Right lung (tissue), 10 donors: Measurements from ENCODE around the gene MBD3L3. TPM values are rescaled to one million over a fixed set of nuclear protein-coding genes. Genes with fewer than 3 reads are reported as not detected.
"Not testable (repeated sequence)": the region's sequence is repeated elsewhere in the genome, so short reads cannot be mapped to it uniquely, and the experiment has no call there.

Experiments
- DNase-seq, 2 donors: peaks; one replicate each; pipeline ENCODE4 v3.0.0-alpha.2; 2013
- long read RNA-seq, 8 donors: transcript quantifications; one replicate each; lab custom pipeline, GENCODE V29; 2026
- polyA plus RNA-seq, 5 donors: library from polyadenylated mRNA; unstranded; fragments of 120-200 nt; gene quantifications; one replicate each; pipeline versions ENCODE4 v1.2.1 to v1.2.3, GENCODE V29; 2013; ENCODE audit warnings: inconsistent platforms in 1 of 5, low replicate concordance in 1 of 5; ENCODE audit not compliant: insufficient read length in 5 of 5, insufficient read depth in 1 of 5

MBD3L3 gene
- not detected for polyA plus RNA-seq
- long read RNA-seq, donor 1: 0 reads
- long read RNA-seq, donor 2: 0 reads
- long read RNA-seq, donor 3: 0 reads
- long read RNA-seq, donor 4: 0 reads
- long read RNA-seq, donor 5: 0 reads
- long read RNA-seq, donor 6: 0 reads
- long read RNA-seq, donor 7: 0 reads
- long read RNA-seq, donor 8: 0 reads

DNA sequence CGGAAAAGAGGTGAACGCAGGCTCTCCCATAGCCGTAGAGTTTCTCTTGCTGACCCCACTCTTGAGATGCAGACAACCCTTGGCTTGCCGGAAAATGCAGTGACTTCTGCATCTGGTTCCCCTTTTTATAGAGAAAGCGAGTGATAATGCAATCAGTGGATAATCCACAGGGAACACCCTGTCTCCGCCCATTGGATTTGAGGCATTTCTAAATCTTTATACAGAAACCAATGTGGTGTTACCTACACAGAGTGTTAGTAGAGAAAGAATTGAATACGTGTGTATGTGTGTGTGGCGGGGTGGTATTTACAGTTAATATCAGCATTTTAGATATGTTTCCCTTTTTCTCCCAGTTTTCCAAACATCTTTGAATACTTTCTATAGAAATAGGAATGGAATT, at the start of gene MBD3L3:
Gene MBD3L3, minus strand, starts transcription at position 101 of the 400 bp plus-strand sequence. Its CDS starts 71 bp downstream, at position 30.
- not testable (repeated sequence) for DNase-seq

DNA sequence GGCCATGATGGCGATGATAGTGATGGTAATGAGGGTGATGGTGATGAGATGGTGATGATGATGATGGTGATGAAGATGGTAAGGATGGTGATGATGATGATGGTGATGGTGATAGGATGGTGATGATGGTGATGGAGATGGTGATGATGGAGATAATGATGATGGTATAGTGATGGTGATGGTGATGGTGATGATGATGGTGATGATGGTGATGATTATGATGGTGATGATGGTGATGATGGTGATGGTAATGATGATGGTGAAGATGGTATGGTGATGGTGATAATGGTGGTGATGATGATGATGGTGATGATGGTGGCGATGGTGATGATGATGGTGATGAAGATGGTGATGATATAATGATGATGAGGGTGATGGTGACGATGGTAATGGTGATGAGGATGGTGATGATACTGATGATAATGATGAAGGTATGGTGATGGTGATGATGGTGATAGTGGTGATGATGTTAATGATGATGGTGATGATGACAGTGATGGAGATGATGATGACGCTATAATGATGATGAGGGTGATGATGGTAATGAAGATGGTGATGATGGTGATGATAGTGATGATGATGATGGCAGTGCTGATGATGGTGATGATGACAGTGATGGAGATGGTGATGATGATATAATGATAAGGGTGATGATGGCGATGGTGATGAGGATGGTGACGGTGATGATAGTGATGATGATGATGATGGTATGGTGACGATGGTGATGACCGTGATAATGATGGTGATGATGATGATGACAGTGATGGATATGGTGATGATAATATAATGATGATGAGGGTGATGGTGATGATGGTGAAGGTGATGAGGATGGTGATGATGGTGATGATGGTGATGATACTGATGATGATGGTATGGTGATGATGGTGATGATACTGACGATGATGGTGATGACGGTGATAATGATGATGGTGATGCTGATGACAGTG, 48.5 kb upstream of the MBD3L3 start:
- no peak for DNase-seq

DNA sequence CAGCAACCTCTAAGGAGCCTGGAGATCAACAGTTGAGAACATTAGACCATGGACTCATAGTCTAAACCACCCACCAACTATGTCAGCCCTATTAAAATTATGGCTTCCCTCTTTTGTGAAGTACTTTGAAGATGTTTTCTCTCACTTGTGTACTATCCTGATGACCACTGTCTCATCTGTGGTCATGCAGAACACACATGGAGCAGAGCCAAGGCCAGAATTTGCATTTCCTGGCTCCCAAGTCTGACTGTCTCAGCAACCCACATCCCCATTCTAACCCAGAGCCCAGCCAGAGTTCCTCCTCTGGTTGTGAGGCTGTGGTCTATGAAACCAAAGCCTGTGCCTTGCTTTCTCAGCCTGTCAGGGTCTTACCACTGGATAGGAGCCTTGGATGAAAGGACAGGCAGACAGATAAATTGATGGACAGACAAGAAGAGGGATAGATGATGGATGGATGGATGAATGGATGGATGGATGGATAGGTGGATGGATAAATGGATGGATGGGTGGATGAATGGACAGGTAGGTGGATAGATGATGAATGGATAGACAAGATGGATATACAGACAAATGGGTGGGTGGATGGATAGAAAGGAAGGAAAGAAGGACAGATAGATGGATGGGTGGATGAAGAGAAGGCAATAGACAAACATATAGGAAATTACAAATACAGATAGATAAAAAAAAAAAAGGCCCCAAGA, 46.4 kb upstream of the MBD3L3 start:
- DNase-seq: no peak

DNA sequence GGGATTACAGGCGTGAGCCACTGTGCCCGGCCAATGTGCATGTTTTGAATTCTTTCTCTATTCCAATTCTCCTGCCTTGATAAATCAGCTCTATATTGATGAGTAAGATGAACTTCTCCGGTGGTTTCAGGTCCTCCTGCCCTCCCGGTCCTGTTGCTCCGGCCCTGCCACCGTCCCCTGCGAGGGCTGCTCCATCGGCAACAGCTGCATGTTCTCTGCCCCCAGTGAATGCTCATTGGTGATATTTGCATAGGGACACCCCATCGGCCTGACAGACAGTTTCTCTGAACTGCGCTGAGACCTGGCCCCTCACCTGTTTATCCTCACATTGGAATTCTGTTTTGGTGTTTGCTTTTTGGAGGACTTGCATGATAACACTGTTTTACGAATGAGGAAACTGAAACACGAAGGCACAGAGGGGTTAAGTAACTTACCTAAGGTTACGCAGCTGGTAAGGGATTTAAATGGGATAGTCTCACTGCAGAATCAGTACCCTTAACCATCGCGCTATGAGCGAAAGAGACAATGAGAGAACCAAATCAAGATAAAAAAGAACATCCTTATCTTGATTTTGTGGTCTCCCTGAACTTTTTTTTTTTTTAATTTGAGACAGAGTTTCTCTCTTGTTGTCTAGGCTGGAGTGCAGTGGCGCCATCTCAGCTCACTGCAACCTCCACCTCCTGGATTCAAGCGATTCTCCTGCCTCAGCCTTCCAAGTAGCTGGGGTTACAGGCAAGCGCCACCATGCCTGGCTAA, 43.2 kb upstream of the MBD3L3 start:
- no peak for DNase-seq

DNA sequence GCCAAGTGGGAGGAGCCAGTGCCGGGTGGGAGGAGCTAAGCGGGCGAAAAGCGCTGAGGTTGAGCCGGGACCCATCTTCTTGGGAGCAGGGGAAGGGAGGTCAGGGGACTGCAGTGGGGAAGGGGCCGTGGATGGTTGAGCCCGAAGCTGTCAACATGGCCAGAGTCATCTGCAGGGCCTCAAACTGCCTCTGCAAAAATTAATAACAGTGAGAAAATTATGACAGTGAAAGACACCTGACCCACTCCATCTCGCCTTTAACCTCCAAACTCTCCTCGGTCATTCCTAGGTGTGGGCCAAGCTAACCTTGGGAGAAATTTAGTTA, 41.1 kb upstream of the MBD3L3 start:
- DNase-seq: no peak

DNA sequence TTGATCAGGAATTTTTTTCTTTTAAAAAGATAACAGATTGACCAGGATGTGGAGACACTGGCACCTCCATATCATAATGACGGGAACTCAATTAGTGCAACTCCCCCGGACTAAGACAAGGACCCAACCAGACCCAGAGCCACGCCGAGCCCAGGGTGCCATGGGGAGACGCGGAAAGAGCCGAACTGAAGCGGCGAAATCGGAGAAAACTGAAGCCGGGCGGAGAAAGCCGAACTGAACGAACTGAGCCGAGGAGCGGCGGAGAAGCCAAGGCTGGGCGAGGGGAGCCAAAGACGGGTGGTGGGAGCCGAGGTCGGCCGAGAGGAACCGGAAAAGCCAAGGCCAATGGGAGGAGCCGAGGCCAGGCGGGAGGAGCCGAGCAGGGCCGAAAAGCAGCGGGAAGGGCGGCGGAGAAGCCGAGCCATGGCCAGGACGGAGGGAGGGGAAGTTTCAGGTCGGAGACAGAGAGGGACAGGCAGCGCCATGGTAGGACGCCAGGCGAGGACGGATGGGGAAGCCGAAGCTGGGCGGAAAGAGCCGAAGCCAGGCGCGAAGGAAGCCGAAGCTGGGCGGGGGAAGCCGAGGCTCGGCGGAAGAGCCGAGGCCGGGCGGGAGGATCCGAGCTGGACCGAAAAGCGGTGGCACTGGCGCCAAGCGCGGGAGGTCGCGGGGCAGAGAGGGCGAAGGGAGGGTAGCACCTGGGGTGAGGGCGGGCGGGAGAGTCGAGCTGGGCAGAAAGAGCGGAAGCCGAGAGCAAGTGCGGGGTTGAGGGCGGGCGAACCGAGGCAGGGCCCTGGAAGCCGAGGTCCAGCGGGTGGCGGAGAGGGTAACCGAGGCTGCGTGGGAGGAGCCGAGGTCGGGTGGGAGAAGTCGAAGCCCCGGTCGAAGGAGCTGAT, 40.5 kb upstream of the MBD3L3 start:
- DNase-seq: peak; percentile 94

DNA sequence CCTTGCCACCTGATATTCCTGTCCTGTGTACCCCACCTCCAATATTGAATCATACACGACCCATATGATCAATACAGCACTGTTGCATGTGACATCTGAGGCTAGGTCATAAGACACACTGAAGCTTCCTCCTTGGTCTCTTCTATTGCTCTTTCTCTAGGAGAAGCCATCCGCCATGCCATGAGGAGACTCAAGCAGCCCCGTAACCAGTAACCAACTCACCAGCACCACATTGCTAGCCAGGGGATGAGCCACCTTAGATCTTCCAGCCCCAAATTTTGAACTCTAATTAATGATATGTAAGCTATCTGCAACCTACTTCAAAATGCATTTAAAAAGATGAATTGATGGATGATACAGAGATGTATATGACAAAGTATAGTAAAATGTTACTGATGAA, 39.6 kb upstream of the MBD3L3 start:
- DNase-seq: no peak

DNA sequence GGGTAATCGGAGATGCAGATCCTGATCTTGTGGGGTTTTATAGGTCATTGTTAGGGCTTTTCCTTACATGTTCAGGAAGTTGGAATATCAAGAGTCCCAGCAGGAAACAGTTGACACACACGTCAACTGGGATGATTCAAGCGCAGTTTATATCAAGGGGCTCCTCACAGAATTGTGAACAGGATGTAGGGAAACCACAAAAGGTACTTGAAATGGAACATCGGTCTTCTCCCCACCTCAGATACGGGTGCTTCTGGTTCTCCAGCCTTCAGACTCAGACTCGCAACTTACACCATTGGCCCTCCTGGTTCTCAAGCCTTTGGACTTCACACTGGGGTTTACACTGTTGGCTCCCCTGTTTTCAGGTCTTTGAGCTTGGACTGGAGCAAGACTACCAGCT, 30.5 kb upstream of the MBD3L3 start:
- DNase-seq: no peak

DNA sequence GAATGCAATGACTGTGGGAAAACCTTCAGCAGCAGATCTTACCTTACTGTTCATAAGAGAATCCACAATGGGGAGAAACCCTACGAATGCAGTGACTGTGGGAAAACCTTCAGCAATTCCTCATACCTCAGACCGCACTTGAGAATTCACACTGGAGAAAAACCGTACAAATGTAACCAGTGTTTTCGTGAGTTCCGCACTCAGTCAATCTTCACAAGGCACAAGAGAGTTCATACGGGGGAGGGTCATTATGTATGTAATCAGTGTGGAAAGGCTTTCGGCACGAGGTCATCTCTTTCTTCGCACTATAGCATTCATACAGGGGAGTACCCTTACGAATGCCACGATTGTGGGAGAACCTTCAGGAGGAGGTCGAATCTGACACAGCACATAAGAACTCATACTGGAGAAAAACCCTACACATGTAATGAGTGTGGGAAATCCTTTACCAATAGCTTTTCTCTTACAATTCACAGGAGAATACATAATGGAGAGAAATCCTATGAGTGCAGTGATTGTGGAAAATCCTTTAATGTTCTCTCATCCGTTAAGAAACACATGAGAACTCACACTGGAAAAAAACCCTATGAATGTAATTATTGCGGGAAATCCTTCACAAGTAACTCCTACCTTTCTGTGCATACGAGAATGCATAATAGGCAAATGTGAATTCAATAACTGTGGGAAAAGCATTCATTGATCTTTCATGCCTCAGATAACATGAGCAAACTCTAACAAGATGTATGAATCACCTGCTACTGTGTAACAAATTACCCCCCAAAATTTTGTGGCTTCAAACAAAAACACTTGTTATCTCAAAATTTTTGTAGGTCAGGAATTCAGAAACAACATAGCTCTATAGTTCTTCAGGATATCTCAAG, 24.8 kb upstream of the MBD3L3 start:
- DNase-seq: no peak

DNA sequence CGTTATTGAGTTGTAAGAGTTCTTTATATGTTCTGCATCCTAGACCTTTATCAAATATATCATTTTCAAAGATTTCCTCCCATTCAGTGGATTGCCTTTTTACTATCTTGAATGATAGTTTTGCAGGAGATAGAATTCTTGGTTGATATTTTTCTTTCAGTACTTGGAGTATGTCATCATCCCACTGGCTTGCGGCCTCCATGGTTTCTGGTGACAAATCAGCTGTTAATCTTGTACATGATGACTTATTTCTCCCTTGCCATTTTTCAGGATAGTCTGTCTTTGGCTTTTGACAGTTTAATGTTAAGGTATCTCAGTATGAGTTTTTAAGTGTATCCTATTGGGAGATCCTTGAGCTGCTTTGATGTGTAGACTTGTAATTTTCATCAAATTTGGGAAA, 19.5 kb upstream of the MBD3L3 start:
- no peak for DNase-seq

DNA sequence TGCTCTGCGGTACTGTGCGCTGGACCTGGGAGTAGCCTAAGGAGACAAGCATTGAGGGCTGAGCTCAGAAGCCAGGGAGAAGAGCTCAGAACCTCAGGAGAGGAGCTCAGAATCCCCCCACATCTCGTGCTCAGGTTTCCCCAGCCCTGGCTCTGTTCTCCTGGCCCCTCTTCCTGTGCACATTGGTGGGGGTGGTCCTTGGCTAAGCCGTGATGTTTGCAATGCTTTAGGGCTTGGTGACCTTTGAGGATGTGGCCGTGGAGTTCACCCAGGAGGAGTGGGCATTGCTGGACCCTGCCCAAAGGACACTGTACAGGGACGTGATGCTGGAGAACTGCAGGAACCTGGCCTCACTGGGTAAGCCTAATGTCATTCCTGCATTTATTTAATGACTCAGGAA, 17.7 kb upstream of the MBD3L3 start:
- no peak for DNase-seq

DNA sequence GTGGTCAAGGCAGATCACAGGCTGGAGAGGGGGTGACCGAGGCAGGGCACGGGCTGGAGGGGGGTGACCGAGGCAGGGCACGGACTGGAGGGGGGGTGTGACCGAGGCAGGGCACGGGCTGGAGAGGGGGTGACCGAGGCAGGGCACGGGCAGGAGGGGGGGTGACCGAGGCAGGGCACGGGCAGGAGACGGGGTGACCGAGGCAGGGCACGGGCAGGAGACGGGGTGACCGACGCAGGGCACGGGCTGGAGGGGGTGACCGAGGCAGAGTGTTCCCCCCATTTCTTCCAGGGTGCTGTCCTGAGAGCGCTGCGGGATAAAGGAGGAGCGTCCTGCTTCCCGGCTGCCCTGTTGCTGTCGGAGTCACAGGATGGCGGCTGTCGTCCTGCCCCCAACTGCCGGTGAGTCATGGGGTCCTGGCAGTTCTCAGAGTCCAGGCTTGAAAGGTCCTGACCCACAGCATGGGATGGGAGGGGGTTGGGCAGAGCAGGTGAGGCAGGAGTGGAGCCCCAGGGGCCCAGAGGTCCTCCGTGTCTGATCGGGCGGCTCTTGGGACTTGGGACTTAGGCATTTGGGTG, 16.3 kb upstream of the MBD3L3 start:
- DNase-seq: no peak

DNA sequence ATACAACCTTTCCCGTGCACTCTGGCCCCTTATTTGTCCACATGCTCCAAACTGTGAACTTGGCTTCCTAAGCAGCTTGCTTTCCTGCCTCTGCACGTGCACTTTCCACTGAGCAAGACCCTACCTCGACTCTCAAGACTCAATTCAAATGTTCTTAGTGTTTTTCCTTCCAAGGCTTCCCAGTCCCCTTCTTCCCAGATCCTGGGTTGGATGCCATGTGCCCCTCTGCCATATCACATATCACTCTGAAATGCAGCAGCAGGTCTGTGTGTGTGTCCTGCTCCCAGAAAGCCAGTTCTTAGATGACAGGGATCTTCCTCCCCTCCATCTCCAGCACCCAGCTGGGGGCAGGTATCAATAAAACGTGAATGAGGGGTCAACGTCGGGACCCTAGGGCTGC, 14.1 kb upstream of the MBD3L3 start:
- no peak for DNase-seq

DNA sequence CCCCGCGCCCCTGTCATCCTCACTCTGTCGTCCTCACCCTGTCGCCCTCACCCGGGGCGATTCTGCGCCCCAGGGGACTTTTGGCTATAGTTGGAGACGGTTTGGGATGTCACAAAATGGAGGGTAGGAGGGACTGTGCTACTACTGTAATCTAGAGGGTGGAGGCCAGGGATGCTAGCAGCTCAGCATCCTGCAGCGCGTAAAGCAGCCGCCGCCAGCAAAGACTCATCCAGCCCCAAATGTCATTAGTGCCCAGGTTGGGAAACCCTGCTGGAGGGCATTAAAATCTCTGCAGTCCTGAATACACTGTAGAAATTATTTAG, 11.4 kb upstream of the MBD3L3 start:
- no peak for DNase-seq

DNA sequence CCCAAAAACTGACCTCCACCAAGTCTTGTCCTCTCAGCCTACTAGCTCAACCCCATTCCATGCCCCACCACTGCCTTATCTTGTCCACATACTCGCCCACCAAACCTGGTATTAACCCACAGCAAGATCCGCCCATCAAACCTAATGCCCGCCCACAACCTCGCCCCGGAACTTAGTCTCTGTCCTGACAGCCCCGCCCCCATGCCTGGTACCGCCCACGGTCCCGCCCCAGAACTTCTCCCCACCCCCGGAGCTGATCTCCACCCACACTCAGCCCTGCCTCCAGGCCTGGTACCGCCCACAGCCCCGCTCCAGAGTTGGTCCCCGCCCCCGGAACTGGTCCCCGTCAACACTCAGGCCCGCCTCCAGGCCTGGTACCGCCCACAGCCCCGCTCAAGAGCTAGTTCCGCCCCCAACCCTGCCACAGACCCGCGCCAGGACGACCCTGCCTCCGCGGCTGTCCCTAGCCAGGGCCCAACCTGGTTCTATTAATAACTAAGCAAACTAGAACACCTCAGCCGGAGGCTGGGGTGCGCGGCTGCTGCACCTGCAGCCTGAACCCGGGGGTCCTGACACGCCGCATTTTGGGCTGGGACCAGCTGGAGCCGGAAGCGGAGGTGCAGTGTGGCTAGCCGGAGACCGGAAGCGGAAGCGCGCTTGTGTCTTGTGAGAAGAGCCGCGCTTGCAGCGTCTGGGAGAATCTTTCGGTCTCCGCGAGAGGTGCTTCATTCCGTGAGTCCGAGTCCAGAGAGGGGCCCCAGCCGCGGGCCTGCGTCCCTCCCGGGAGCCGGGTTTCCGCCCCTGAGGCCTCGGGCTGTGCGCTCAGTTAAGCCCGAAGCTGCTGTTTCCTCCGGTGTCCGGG, 10.8 kb upstream of the MBD3L3 start, which contains the start of gene ZNF557:
Gene ZNF557, plus strand, starts transcription at position 662 of the 862 bp plus-strand sequence. CDS start 5,372 bp downstream, outside the sequence.
- peak; percentile 95 to 96 for DNase-seq

DNA sequence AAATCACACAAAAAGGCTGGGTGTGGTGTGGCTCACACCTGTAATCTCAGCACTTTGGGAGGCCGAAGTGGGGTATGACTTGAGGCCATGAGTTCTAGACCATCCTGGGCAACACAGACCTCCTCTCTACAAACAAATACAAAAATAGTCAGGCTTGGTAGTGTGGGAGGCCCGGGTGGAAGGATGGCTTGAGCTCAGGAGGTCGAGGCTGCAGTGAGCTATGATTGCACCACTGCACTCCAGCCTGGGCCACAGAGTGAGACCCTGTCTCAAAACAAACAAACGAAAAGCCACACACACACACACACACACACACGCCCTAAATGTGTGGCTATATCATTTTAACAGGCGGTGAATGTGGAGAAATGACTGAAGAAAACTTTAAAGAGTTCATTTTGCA, 10.1 kb upstream of the MBD3L3 start:
- no peak for DNase-seq

DNA sequence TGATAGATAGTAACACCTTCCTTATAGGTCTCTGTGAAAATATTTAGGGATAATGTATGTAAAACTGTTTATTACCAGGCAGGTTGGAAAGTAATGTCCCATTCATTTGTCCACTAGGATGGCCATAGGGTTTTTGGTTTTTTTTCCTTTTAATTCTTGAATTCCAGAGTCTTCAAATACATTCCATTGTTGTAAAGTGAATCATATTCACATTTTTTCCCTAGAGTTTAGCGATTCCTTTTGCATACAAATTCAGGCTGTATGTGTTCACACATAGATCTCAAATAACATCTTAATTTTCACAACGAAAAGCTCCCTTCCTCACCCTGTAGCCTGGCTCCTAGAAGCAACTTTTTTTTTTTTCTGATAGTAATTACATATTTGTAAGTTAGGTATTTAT, 9.2 kb upstream of the MBD3L3 start:
- DNase-seq: no peak

DNA sequence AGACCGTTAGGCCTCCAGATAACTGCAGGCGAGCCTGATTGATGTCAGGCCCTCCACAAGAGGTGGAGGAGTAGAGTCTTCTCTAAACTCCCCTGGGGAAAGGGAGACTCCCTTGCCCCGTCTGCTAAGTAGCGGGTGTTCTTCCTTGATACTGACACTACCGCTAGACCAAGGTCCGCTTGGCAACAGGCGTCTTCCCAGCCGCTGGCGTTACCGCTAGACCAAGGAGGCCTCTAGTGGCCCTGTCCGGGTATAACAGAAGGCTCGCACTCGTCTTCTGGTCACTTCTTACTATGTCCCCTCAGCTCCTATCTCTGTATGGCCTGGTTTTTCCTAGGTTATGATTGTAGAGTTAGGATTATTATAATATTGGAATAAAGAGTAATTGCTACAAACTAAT, 8.6 kb upstream of the MBD3L3 start:
- not testable (repeated sequence) for DNase-seq
